ENCODE results near the gene ACP3.
"Not testable (repeated sequence)": the region's sequence is repeated elsewhere in the genome, so short reads cannot be mapped to it uniquely, and the experiment has no call there.

ACP3 gene, protein sequence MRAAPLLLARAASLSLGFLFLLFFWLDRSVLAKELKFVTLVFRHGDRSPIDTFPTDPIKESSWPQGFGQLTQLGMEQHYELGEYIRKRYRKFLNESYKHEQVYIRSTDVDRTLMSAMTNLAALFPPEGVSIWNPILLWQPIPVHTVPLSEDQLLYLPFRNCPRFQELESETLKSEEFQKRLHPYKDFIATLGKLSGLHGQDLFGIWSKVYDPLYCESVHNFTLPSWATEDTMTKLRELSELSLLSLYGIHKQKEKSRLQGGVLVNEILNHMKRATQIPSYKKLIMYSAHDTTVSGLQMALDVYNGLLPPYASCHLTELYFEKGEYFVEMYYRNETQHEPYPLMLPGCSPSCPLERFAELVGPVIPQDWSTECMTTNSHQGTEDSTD

DNA sequence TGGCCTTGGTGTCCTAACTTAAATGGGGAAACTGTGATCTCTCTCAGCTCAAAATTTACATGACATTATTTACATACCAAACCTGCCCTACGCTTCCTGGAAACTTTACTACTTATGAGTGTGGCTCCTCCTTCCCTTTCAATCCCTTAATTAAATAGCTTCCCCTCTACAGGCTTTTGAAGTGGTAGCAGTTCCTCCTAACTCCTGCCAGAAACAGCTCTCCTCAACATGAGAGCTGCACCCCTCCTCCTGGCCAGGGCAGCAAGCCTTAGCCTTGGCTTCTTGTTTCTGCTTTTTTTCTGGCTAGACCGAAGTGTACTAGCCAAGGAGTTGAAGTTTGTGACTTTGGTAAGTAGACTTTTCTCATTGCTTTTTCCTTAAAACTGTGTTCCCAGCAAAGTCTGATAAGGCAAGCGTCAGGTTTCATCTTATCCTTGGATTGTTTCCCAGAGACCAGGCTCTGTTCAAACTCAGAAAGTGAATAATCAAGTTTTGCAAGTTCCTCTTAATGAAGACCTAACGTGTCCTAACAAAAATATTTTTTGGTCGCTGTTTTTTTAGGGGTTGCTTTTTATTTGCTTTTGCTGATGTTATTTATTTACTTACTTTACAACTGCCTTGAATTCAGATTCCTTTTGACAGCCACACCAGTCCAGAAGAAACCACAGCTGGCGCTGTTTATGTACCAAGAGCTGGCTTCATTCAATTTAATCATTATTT is at the start of gene ACP3:
TSS of gene ACP3 (plus strand) at position 179 of the 720 bp plus-strand sequence. CDS start at position 229, 50 bp downstream.
- peak; percentile 37 for DNase-seq

DNA sequence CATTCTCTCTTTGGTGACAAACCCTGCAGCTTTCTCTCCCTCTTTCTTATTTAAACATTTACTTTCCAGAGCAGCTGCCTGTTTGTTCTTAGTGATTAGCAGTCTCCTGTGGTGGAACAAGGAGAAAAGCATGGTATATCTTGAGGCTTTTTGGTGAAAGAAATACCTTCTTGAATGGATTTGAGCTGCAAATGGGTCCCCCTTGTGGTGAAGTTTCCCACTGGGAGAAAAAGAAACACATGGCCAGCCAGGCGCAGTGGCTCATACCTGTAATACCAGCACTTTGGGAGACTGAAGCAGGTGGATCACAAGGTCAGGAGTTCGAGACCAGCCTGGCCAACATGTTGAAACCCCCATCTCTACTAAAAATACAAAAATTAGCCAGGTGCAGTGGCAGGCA is 48.3 kb upstream of the ACP3 start:
- no peak for DNase-seq

DNA sequence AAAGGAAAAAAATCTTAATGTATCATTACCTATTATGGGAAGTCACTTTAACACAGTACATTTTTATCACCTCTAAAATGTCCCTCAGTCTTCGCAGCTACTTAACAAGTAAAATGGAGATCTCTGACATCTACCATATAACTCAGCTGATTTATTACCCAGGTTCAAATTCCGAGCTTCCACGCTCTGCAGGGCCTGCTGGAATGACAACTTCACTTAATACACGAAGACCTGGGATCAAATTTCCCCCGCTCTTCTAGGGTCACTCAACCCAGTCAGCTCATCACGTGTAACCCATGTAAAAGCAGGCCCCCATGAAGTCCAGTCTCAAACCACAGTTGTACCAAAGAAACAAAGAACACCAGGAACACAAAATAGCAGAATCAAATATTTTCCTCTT is 44.2 kb upstream of the ACP3 start:
- DNase-seq, result no peak

DNA sequence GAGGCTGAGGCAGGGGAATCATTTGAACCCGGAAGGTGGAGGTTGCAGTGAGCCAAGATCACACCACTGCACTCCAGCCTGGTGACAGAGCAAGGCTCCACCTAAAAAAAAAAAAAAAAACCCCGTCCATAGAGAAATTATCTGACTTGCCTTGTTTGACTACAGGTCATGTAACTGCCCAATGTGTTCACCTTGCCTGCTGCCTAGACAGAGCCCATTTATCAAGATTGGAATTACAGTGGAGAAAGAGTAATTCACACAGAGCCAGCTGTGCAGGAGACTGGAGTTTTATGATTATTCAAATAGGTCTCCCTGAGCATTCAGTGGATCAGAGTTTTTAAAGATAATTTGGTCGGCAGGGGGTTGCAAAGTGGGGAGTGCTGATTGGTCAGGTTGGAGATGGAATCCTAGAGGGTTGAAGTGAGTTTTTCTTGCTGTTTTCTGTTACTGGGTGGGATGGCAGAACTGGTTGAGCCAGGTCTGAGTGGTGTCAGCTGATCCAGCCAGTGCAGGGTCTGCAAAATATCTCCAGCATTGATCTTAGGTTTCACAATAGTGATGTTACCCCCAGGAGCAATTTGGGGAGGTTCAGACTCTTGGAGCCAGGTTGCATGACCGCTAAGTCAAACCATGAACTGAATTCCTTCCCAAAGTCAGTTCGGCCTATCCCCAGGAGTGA is 40.8 kb upstream of the ACP3 start:
- no peak for DNase-seq

DNA sequence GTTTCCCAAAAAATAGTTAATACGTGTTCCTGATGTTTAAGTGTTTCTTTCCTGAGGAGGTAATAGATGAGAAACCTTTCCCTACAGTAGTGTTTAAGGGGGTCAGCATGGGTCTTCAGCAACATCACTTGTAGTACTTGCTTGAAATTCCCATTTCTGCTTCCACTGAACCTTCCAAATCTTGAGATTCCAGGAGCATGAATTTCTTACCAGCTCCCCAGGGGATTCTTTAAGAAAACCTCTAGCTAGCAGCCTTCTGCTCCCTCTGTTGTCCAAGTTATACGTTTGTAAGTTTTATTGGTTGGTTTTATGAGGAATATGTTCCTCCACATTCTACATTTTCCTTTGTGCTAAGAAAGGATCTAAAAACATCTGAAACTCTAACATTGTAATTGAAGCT is 38.2 kb upstream of the ACP3 start:
- no peak for DNase-seq

DNA sequence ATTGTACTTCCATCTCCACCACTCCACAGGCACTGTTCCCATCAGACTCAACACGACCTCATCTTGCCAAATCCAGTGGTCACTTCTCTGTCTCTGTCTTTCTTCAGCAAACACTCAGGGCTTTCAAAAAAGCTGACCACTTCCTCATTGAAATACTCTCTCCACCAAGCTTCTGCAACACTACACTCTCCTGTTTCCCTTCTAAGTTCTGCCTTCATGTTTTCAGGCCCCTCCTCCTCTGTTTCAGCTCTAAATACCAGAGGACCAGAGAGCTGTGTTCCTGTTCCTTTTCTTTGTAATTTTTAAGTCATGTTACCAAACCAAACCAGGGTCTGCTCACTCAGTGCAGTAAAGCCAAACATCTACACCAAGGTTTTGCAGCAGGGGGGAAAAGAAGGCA is 33.8 kb upstream of the ACP3 start:
- DNase-seq, result no peak

DNA sequence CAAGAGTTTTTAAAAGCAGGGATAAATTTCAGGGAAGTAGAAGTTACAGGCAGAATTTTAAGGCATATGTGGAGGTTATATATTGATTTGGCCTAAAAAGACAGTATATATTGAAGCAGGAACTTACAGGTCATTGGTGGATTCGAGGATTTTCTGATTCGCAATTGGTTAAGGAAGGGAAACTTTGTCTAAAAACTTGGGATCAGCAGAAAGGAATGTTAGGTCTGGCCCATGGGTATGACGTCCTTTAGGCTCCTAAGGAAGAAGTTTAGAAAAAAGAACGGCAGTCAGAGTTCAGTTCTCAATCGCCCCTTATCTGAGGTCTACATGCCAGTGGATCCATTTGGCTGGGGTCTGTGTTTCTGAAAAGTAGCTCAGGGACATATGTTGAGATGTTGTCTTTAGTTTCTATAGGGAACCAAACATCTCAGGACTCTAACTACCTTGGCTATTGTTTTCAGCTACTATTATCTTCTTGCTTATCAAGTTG is 33.2 kb upstream of the ACP3 start:
- DNase-seq, result no peak

DNA sequence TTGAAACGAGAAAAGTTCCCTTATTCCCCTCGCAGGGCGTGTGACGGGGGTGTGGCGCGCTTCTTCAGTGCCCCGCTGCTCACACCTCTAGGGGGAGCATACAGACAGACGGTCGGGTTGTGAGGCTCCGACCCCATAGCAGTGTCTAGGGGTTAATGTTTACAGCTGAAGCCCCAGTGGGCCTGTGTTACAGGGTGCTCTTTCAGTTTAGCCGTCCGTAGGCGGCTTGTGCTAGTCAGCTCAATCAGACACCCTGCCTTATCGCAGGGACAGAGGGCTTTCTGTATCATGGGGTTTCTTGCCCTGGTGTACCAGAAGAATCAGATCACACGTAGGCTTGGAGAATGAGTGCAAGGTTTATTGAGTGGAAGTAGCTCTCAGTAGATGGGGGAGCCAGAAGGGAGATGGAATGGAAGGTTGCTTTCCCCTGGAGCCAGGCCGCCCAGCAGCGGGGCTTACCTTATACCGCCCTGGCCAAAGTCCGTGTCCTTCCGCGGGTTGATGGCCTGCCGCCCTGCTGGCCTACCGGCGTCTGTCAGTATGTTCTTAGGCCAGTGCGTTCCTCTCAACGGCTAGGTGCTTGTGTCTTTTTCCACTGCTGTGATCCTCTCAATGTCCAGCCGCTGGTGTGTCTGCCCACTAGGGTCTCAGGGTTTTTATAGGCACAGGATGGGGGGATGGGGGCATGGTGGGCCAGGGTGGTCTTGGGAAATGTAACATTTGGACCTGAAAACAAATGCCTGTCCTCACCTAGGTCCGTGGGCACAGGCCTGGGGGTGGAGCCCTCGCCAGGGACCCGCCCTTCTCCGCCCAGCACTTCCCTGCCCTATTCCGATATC is 32.2 kb upstream of the ACP3 start:
- no peak for DNase-seq

DNA sequence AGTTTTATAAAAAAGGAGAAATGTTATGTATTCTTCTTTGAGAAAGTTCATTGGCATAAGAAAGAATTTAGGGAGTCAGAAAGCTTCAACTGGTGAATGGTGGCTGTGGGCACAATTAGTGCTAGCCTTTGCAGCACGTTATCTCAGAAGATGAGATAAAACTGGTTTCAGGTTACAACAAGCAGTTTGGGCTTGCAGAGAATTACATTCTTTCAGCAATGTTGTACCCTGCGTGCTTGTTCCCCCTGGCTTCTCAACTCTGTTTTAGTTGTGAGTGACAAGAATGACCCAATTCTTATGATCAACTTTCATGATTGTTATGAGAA is 31.6 kb upstream of the ACP3 start:
- DNase-seq, result no peak

DNA sequence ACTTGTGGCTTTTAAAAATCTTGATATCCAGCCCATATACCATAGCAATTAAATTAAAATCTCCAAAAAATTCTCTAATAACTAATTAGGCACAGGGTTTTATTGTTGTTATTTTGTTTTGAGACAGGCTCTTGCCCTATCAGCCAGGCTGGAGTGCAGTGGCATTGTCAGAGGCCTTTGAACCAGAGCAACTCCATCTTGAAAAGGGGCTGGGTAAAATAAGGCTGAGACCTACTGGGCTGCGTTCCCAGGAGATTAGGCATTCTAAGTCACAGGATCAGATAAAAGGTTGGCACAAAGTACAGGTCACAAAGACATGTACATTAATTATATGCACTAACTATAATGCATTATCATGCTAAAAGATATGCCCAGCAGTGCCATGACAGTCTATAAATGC is 31.2 kb upstream of the ACP3 start:
- no peak for DNase-seq

DNA sequence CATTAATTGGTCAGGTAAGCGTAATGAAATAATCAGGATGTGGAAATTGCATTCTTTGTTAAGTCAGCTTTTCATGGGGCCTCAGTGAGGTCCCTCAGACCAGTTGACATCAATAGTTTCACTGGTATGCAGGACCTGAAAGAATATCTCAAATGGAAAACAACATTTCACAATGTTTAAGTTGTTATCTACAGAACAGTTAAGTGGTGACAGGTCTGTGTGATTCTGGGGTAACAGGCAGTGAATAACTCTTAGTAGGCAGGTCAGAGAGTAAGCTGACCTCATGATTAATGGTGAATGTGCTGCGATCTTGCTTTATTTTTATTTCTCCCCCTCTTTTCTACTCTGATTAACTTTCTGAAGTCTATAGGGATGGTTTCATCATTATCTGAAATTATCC is 28.9 kb upstream of the ACP3 start:
- DNase-seq, result no peak

DNA sequence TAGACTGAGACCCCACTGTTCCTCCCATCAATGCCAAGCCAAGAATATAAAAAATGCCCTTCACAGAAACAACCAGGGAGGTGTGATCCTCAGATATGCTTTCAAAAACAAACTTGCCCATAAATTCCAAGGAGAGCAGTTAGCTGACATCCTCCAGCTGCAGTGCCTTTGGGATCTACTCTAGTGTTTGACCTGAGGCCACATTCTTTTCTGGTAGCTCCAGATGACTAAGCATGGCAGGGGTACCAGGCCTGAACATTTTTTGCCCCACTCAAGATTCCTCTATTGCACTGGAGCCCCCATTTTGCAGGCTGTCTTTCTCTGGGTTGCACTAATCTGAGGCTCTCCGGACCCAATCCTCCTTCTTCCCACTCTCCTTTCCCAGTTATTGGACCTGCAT is 27.9 kb upstream of the ACP3 start:
- DNase-seq, result no peak

DNA sequence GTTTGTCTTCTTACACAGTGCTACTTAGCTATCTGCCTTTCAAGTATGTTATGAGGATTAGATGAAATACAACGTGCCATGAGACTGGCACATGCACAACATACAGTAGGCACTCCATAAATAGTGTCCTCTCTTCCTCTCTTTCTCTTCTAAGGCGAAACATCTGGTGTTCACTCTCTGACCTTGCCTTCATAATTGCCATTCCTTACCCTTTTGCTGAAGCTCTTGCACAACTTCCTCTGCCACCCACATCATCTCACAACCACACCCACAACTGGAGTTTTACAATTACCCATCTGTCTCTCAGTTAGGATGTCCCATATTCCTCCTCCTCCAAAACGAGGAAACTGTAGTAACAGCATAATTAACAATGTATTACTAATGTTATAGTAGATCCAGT is 26.4 kb upstream of the ACP3 start:
- DNase-seq, result no peak

DNA sequence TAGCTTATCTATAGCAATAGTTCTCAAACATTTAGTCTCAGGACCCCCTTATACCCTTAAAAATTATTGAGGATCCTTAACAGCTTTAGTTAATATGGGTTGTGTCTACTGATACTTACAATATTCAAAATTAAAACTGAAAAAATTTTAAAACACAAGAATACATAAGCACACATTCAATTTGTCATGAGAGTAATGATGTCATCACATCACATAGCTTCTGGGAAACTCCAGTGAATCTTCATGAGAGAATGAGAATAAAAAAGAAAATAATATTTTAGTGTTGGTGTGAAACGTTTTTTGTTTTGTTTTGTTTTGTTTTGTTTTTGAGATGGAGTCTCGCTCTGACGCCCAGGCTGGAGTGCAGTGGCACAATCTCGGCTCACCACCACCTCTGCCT is 25.2 kb upstream of the ACP3 start:
- DNase-seq, result no peak

DNA sequence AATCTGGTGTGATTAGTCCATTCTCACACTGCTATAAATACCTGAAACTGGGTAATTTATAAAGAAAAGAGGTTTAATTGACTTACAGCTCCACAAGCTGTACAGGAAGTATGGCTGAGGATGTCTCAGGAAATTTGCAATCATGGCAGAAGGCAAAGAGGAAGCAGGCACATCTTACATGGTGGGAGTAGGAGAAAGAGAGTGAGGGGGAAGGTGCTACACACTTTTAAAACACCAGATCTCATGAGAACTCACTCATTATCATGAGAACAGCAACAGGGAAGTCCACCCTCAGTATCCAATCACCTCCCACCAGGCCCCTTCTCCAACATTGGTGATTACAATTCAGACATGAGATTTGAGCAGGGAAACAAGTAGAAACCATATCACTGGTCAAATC is 24.0 kb upstream of the ACP3 start:
- DNase-seq, result no peak

DNA sequence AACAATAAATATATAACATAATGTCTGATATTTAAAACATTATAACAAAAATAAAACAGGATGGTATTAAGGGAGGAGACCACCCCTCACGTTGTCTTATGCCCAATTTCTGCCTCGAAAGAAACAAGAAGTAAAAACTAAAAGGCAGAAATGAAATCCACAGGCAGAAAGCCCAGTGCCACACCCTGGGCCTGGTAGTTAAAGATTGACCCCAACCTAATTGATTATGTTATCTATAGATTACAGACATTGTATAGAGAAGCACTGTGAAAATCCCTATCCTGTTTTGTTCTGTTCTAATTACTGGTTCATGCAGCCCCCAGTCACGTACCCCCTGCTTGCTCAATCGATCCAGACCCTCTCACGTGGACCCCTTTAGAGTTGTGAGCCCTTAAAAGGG is 22.3 kb upstream of the ACP3 start:
- no peak for DNase-seq

DNA sequence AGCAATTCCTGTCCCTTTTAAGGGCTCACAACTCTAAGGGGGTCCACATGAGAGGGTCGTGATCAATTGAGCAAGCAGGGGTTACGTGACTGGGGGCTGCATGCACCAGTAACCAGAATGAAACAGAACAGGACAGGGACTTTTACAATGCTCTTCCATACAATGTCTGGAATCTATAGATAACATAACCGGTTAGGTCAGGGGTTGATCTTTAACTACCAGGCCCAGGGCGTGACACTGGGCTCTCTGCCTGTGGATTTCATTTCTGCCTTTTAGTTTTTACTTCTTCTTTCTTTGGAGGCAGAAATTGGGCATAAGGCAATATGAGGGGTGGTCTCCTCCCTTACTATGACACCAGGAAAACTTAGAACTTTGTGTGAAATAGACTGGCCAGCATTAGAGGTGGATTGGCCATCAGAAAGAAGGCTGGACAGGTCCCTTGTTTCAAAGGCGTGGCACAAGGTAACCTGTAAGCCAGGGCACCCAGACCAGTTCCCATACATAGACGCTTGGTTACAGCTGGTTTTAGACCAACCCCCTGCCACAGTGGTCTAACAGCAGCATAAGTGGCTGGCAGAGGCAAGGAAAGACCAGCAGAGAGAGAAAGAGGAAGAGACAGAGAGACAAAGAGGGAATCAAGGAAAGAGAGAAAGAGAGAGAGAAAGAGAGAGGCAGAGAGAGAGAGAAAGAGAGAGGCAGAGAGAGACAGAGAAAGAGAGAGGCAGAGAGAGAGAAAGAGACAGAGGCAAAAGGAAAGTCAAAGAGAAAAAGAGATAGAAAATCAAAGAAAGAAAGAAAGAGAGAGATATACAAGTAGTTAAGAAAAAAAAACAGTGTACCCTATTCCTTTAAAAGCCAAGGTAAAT is 13.6 kb upstream of the ACP3 start:
- DNase-seq, result not testable (repeated sequence)

DNA sequence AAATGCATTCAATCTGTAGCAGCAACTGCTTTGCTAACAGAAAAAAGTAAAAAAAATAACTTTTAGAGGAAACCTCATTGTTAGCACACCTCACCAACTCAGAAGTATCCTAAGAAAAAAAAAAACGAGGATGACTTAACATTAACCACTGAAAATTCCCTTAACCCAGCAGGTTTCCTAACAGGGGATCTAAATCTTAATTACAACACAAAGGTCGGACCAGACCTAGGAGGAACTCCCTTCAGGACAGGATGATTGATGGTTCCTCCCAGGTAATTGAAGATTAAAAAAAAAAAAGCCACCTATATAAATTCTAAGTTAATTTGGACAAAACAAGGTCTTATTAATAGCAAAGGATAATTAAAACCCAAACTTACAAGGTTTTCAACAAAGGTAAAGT is 12.9 kb upstream of the ACP3 start:
- not testable (repeated sequence) for DNase-seq

DNA sequence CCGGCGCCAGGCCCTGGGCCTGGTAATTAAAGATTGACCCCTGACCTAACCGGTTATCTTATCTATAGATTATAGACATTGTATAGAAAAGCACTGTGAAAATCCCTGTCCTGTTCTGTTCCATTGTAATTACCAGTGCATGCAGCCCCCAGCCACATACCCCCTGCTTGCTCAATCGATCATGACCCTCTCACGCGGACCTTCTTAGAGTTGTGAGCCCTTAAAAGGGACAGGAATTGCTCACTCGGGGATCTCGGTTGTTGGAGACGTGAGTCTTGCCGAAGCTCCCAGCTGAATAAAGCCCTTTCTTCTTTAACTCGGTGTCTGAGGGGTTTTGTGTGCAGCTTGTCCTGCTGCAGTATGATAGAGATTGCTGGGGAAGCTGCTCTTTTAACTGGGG is 7.2 kb upstream of the ACP3 start:
- DNase-seq, result not testable (repeated sequence)

DNA sequence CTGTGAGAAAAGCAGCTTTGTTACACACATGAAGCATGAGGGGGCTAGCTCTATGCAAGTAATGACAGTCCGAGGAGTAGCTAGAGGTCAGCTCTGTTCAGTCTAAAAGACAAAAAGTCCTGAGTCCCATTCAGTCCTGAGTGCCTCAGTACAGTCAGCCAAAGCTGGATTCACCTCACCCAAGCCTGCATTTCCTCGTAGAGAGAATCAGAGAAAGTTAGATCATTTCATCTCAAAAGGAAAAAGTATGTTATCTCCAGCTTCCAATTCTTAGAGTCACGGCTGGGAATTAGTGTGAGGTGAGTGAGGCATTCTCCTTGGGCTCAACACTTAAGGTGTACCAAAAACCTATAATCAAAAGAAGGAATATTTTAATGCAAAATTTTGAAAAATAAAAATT is 5.9 kb upstream of the ACP3 start:
- no peak for DNase-seq

DNA sequence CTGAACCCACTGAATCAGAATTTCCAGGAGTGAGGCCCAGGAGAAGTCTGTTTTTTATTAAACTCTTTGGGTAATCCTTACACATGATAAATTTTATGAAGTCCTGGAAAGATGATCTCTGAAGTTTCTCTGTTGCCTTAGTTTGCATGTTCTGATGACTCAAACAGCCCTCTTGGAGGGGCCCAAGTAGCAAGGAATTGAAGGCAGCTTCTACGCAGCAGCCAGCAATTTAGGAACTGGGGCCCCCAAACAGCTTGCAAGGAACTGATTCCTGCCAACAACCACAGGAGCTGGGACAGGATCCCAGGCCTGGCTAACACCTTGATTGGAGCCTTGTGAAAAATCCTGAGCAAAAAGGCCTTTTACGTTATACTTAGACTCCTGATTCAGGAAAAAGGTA is 5.4 kb upstream of the ACP3 start:
- DNase-seq, result no peak

DNA sequence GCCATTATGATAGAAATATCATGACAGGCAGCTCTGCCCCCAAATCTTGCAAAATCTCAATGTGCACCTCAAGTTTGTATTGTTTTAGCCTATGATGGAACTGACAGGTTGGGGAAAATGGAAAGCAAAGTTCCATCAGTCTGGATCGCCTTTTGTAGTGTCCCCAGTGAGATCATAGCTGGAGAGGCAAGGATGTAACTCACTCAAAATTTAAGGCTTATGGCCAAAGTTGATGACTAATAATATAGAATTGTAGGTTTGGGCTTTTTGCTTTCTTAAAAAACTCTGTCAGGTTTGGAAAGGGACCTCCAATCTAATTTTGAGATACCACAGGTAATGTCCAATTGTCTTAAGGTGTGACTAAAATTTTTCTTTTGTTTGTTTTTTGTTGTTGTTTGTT is 1.4 kb upstream of the ACP3 start:
- DNase-seq, result no peak
